GM23338 (cell line): ENCODE measurements around the gene TSPAN3. TPM values are rescaled to one million over a fixed set of nuclear protein-coding genes. Genes with fewer than 3 reads are reported as not detected.

Experiments used
- ATAC-seq: fragments of 200-7000 bp; cut with Tn5 transposase; 3 replicates; pipeline ENCODE4 v1.9.1; 2020
- DNase-seq: peaks from one replicate; pipeline ENCODE4 v3.0.0-alpha.2; 2015; ENCODE audit warnings: low spot score
- H2AFZ ChIP-seq: fragments of 200-600 bp; sonication (generic); 2 replicates; pipeline ENCODE4 v1.8.0; 2016; ENCODE audit warnings: antibody characterized with exemption, mild to moderate bottlenecking, moderate library complexity
- H3F3A ChIP-seq: fragments of 200-600 bp; sonication (generic); replicated peaks from 2 replicates; pipeline ENCODE4 v1.8.0; 2017; ENCODE audit warnings: antibody characterized with exemption, mixed run types, low read depth
- H3K27ac ChIP-seq: fragments of 200-600 bp; sonication (generic); 2 replicates; pipeline ENCODE4 v1.6.1; 2016; ENCODE audit warnings: low read depth
- H3K27me3 ChIP-seq: fragments of 200-600 bp; sonication (generic); 2 replicates; pipeline ENCODE4 v1.8.0; 2016; ENCODE audit warnings: mild to moderate bottlenecking, mixed run types, moderate library complexity; ENCODE audit not compliant: insufficient read depth
- H3K36me3 ChIP-seq: fragments of 200-600 bp; sonication (generic); 2 replicates; pipeline ENCODE4 v1.8.0; 2016; ENCODE audit warnings: mild to moderate bottlenecking; ENCODE audit not compliant: insufficient read depth
- H3K4me1 ChIP-seq: fragments of 200-600 bp; sonication (generic); 2 replicates; pipeline ENCODE4 v1.8.0; 2016; ENCODE audit warnings: mild to moderate bottlenecking, moderate library complexity; ENCODE audit not compliant: insufficient read depth
- H3K4me2 ChIP-seq: fragments of 200-600 bp; sonication (generic); 2 replicates; pipeline ENCODE4 v1.7.1; 2017; ENCODE audit warnings: mixed run types
- H3K4me3 ChIP-seq: fragments of 200-600 bp; sonication (generic); 2 replicates; pipeline ENCODE4 v1.6.1; 2016; ENCODE audit warnings: mixed run types
- H3K79me2 ChIP-seq: fragments of 200-600 bp; sonication (generic); replicated peaks from 2 replicates; pipeline ENCODE4 v1.8.0; 2017; ENCODE audit warnings: mild to moderate bottlenecking; ENCODE audit not compliant: insufficient read depth
- H3K9me2 ChIP-seq: fragments of 200-600 bp; sonication (generic); 2 replicates; pipeline ENCODE4 v1.8.0; 2017; ENCODE audit not compliant: insufficient read depth
- H4K20me1 ChIP-seq: fragments of 200-600 bp; sonication (generic); replicated peaks from 2 replicates; pipeline ENCODE4 v1.8.0; 2017; ENCODE audit warnings: mild to moderate bottlenecking; ENCODE audit not compliant: insufficient read depth
- H3K27ac Mint-ChIP-seq: 2 replicates; pipeline ENCODE4 v1.8.0; 2020; ENCODE audit warnings: inconsistent platforms, mild to moderate bottlenecking, moderate library complexity, mixed read lengths
- H3K27me3 Mint-ChIP-seq: 3 replicates; pipeline ENCODE4 v1.8.0; 2022; ENCODE audit warnings: low read depth, mild to moderate bottlenecking, moderate library complexity, mixed read lengths, inconsistent platforms; ENCODE audit not compliant: insufficient read depth, poor library complexity
- H3K36me3 Mint-ChIP-seq: 3 replicates; pipeline ENCODE4 v1.8.0; 2021; ENCODE audit warnings: low read depth, mild to moderate bottlenecking, inconsistent platforms, moderate library complexity, mixed read lengths
- H3K4me1 Mint-ChIP-seq: 3 replicates; pipeline ENCODE4 v1.8.0; 2020; ENCODE audit warnings: mild to moderate bottlenecking, inconsistent platforms, mixed read lengths
- H3K4me3 Mint-ChIP-seq: 3 replicates; pipeline ENCODE4 v1.8.0; 2021; ENCODE audit warnings: moderate library complexity, mild to moderate bottlenecking, inconsistent platforms, mixed read lengths
- H3K9me3 Mint-ChIP-seq: 3 replicates; pipeline ENCODE4 v1.8.0; 2020; ENCODE audit warnings: moderate library complexity, mild to moderate bottlenecking, inconsistent platforms, mixed read lengths
- EZH2phosphoT487 ChIP-seq: fragments of 200-600 bp; sonication (generic); IDR thresholded peaks from one replicate; pipeline ENCODE4 v1.8.1; 2018; ENCODE audit warnings: antibody characterized with exemption; ENCODE audit not compliant: unreplicated experiment
- NANOG ChIP-seq: IDR thresholded peaks from 2 replicates; pipeline ENCODE4 v1.6.1; 2016; ENCODE audit warnings: antibody characterized with exemption, borderline replicate concordance
- POLR2AphosphoS5 ChIP-seq: IDR thresholded peaks from 2 replicates; pipeline ENCODE4 v1.6.1; 2016; ENCODE audit warnings: antibody characterized with exemption, low read depth
- ZNF114 ChIP-seq: fragments of 250-450 bp; sonication (Bioruptor Pico); IDR thresholded peaks from 2 replicates; pipeline ENCODE4 v1.5.0; 2020; ENCODE audit warnings: mild to moderate bottlenecking, moderate library complexity
- ZNF331 ChIP-seq: fragments of 250-450 bp; sonication (Bioruptor Pico); IDR thresholded peaks from 2 replicates; pipeline ENCODE4 v1.5.0; 2020; ENCODE audit warnings: low read depth, mild to moderate bottlenecking, moderate library complexity
- polyA plus RNA-seq: library from polyadenylated mRNA; unstranded; fragments of >200 nt; fragmentation: Nextera tagmentation; extraction: Ambion mirVana; gene quantifications from 2 replicates; pipeline ENCODE4 v1.2.1, GENCODE V29; 2016
- total RNA-seq: library from RNA; depleted of rRNA; stranded (reverse); fragments of >200 nt; shearing (Covaris generic); gene quantifications from 2 replicates; pipeline ENCODE4 v1.2.3, GENCODE V29; 2014
- TF ChIP-seq, protein P1 (sequence below): fragments of 250-450 bp; sonication (Bioruptor Pico); IDR thresholded peaks from 2 replicates; pipeline ENCODE4 v1.5.0; 2020; ENCODE audit warnings: mild to moderate bottlenecking, moderate library complexity

TSPAN3 gene
- total and polyA plus RNA-seq, 2 experiments from 2014 or later = 72.5 to 159 TPM

DNA sequence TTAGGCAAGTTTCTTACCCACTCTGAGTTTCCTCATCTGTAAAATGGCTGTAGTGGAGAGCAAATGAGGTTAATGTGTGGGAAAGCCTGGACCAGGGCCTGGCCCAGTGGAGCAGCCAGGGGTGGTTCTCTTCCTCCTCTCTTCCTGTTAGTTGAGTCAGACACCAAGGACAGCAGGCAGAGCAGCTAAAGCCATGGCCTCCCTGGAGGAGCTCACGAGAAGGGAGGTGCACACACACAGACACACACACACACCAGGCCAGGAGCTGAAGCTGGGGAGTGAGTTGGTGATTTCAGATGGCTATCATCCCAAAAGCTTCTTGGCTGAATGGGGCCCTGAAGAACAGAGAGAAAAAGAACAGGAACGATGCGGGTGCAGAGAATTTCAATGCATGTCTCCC lies 33.2 kb upstream of the TSPAN3 start:
- no peak overlapping the region for H3K27ac ChIP-seq
- H3K27ac Mint-ChIP-seq = no peak overlapping the region

More for the DNA sequence above, 33.2 kb upstream of the TSPAN3 start:
- no peak for ATAC-seq
- Mint-ChIP-seq H3K27me3 (peaks cover 3% of the 10 kb centered on the region), H3K4me1 (peaks cover 26% of the 10 kb centered on the region), H3K9me3 (no peaks in the 10 kb centered on the region), H3K36me3 (no peaks in the 10 kb centered on the region; the same call in 2 of the 3 replicates), H3K4me3 (no peak overlapping the region)
- Histone ChIP-seq H3K36me3 (no peaks in the 10 kb centered on the region), H2AFZ (no peak overlapping the region), H3K4me2 (no peak overlapping the region), H3F3A (no peaks in the 10 kb centered on the region), H3K4me1 (0 out of 2 replicates have a peak, but pooled peaks cover 6% of the 10 kb centered on the region), H3K27me3 (no peaks in the 10 kb centered on the region), H4K20me1 (no peaks in the 10 kb centered on the region), H3K4me3 (no peak overlapping the region), H3K9me2 (no peaks in the 10 kb centered on the region), H3K79me2 (no peaks in the 10 kb centered on the region)
- DNase-seq = no peak
- TF ChIP-seq ZNF114 (CRISPR knock-in tag) = no peak
- no peak for TF ChIP-seq NANOG
- TF ChIP-seq EZH2phosphoT487 = no peak
- TF ChIP-seq, protein P1, sequence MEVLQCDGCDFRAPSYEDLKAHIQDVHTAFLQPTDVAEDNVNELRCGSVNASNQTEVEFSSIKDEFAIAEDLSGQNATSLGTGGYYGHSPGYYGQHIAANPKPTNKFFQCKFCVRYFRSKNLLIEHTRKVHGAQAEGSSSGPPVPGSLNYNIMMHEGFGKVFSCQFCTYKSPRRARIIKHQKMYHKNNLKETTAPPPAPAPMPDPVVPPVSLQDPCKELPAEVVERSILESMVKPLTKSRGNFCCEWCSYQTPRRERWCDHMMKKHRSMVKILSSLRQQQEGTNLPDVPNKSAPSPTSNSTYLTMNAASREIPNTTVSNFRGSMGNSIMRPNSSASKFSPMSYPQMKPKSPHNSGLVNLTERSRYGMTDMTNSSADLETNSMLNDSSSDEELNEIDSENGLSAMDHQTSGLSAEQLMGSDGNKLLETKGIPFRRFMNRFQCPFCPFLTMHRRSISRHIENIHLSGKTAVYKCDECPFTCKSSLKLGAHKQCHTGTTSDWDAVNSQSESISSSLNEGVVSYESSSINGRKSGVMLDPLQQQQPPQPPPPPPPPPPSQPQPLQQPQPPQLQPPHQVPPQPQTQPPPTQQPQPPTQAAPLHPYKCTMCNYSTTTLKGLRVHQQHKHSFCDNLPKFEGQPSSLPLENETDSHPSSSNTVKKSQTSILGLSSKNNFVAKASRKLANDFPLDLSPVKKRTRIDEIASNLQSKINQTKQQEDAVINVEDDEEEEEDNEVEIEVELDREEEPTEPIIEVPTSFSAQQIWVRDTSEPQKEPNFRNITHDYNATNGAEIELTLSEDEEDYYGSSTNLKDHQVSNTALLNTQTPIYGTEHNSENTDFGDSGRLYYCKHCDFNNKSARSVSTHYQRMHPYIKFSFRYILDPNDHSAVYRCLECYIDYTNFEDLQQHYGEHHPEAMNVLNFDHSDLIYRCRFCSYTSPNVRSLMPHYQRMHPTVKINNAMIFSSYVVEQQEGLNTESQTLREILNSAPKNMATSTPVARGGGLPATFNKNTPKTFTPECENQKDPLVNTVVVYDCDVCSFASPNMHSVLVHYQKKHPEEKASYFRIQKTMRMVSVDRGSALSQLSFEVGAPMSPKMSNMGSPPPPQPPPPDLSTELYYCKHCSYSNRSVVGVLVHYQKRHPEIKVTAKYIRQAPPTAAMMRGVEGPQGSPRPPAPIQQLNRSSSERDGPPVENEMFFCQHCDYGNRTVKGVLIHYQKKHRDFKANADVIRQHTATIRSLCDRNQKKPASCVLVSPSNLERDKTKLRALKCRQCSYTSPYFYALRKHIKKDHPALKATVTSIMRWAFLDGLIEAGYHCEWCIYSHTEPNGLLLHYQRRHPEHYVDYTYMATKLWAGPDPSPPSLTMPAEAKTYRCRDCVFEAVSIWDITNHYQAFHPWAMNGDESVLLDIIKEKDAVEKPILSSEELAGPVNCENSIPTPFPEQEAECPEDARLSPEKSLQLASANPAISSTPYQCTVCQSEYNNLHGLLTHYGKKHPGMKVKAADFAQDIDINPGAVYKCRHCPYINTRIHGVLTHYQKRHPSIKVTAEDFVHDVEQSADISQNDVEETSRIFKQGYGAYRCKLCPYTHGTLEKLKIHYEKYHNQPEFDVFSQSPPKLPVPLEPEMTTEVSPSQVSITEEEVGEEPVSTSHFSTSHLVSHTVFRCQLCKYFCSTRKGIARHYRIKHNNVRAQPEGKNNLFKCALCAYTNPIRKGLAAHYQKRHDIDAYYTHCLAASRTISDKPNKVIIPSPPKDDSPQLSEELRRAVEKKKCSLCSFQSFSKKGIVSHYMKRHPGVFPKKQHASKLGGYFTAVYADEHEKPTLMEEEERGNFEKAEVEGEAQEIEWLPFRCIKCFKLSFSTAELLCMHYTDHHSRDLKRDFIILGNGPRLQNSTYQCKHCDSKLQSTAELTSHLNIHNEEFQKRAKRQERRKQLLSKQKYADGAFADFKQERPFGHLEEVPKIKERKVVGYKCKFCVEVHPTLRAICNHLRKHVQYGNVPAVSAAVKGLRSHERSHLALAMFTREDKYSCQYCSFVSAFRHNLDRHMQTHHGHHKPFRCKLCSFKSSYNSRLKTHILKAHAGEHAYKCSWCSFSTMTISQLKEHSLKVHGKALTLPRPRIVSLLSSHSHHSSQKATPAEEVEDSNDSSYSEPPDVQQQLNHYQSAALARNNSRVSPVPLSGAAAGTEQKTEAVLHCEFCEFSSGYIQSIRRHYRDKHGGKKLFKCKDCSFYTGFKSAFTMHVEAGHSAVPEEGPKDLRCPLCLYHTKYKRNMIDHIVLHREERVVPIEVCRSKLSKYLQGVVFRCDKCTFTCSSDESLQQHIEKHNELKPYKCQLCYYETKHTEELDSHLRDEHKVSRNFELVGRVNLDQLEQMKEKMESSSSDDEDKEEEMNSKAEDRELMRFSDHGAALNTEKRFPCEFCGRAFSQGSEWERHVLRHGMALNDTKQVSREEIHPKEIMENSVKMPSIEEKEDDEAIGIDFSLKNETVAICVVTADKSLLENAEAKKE (CRISPR knock-in tag) = no peak
- TF ChIP-seq ZNF331 = no peak
- TF ChIP-seq POLR2AphosphoS5 = no peak
